GM19324 (cell line): ENCODE results near the gene OPN1SW.

Experiments used
- ATAC-seq: cut with Tn5 transposase; IDR thresholded peaks from one replicate; pipeline ENCODE4 v1.9.1; 2021; ENCODE audit warnings: mild to moderate bottlenecking, moderate library complexity; ENCODE audit not compliant: unreplicated experiment, low FRiP score

The OPN1SW gene

GRCh38 chr7:128794020-128794419 is 18.4 kb upstream of the OPN1SW start:
- no peak for ATAC-seq

- no peak for ATAC-seq
These were observed 17.6 kb upstream of the OPN1SW start for GRCh38 chr7:128793181-128793547.

- no peak for ATAC-seq
These were observed 17.0 kb upstream of the OPN1SW start for GRCh38 chr7:128792471-128793180.

GRCh38 chr7:128791972-128792327 is 16.4 kb upstream of the OPN1SW start:
- no peak for ATAC-seq

- peak; percentile 73 for ATAC-seq
These were observed 15.8 kb upstream of the OPN1SW start, which contains the start of gene CCDC136 for GRCh38 chr7:128791121-128791971. TSS of gene CCDC136 (plus strand) at chr7:128791968. CDS start at chr7:128792412, 444 bp downstream.

DNA sequence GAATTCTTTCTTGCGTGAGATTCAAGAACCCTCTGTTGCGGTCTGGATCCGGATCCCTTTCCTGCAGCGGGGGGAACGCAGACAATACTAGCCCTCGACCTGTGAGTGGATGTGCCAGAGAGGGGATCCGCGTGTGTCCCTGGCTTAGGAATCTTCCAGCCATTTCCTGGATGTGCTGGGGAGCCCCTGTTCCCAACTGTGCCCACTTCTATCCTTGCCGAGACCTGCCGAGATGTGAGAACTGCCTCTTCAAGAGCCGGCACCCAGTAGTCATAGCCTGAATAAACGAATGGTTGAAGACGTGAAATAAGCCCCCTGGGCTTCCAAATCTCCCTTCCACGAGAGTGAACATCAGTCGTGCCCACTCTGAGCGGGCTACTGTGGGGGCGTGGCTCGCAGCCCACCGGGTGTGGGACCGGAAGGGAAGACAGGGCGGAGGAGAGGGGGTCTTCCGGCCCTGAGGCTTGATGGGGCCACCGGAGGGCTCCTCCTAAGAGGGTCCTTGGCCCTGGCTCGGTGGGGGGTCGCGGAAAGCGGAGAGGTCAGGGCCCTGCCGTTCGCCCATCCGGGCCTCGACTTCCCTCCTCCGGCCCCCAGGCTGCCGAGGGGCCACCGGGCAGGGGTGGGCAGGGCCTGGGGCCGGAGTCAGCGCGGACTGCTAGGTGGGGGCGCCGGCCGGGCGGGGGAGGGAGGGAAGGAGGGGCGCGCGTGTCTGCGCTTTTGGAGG is 14.9 kb upstream of the OPN1SW start:
- ATAC-seq, result peak; percentile 19

GRCh38 chr7:128788446-128789412 is 13.1 kb upstream of the OPN1SW start:
- ATAC-seq, result no peak

DNA sequence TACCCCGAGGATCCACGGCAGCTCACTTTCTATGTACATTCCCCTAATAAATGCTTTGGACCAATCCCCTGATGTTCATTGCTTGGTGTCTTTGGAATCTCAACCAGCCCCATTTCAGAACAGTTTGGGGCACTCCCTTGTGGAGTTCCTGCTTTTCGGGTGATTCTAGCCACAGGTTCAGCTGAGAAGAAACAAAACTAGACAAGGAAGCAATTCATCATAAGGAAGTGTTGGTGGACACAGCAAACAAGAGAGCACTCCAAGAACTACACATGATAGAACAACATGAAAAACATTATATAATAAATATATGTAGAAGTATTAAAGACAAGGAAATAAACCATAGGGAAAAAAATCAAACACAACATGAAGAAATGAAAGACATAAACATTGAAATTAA is 10.1 kb upstream of the OPN1SW start:
- no peak for ATAC-seq

DNA sequence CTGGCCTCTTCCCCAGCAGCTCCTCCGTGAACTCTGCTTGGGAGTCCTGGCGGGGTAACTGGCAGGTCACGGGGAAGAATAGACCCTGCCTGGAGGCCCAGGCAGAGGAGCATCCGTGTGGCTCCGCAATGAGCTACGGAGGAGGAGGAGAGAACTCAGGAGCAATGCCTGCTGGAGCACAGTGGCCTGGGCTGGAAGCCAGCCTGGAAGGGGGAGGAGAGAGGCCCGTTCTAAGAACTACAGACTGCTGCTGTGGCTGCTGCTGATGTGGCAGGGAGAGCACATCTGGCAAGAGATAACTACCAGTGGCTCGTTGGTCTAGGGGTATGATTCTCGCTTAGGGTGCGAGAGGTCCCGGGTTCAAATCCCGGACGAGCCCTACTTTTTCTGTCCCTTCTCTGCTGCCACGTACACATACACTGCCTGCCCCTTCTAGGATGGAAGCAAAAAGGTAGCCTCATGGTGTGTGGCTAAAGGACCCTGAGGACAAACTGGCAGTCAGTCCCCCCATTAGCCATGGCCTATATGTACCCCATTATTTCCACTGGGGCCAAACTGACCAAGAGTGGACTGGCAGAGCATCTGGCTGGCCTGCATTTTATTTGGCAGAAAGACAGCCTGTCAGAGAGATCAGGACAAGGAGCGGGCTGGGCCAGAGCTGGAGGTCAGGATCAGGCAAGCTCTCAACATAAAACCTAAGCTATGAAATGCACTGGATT is 7.7 kb upstream of the OPN1SW start:
- no peak for ATAC-seq

- no peak for ATAC-seq
These were observed 6.3 kb upstream of the OPN1SW start for GRCh38 chr7:128781851-128782250.

- no peak for ATAC-seq
These were observed 5.5 kb upstream of the OPN1SW start for GRCh38 chr7:128781126-128781525.

DNA sequence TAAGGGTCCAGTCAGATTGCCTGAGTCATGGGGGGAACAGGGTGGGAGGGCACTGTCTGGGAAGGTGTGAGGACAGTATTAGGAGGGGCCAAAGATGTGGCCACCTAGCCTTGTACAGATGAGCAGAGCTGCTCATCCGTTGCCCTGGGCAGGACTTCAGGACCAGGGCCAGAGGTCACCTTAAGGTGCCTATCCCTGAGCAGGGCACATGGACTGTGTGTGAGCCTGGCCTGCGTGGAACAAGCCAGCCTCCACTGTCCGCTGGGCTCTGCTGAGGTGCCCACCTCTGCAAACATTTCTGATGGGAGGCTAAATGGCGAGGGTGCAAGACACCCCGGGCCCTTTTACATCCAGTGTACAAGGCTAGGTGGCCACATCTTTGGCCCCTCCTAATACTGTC is 3.4 kb upstream of the OPN1SW start:
- no peak for ATAC-seq

GRCh38 chr7:128777156-128778123 is 1.8 kb upstream of the OPN1SW start:
- ATAC-seq, result no peak

DNA sequence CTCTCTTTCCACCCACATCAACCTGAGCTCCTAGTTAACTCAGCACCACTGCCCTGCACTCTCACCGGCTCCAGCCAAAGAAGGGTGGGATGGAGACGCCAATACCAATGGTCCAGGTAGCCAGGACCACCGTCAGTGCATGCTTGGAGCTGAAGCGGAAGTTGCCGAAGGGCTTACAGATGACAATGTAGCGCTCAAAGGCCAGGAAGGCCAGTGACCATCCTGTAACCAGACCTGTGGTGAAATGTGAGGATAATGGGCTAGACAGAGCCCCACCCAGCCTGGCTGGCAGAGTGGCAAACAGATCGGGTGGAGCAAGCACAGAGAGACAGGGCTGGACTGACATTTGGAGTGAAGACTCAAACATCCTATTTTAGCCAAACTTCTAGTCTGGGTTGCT is 673 bp downstream of the OPN1SW start:
- no peak for ATAC-seq

- ATAC-seq, result no peak
These were observed 1.4 kb downstream of the OPN1SW start for GRCh38 chr7:128774029-128774689.

GRCh38 chr7:128773604-128774003 is 2.0 kb downstream of the OPN1SW start:
- no peak for ATAC-seq

- no peak for ATAC-seq
These were observed 5.4 kb downstream of the OPN1SW start for GRCh38 chr7:128770233-128770632.
